ENCODE results near the gene FBN2.

DNA sequence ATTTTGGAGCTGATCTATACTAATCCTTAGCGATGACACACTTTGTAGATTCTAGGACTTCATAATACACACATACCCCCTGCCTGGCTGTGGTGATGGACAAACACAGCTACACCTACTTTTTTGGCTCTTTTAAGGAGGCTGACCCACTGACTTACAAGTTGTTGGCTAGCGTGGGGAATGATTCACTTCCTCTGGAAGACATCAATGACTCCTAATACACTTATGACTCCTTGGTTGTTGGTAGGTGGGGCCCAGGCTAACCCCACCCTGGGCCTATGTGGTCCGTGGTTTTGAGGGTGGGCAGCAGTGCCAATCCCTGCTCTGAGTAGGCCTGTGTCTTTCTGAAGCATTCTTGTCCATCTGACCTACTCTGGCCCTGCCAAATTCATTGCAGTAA, 310.0 kb downstream of the FBN2 start:
- no peak for TF ChIP-seq POLR2A (IDR thresholded peaks at IDR 0.05; ENCODE audit: low read length)
- no peak for TF ChIP-seq GATA1 (IDR thresholded peaks at IDR 0.05; ENCODE audit: low read depth, low read length)
